Right lobe of liver (tissue), 6 donors: Measurements from ENCODE around the gene LDB3. TPM values are rescaled to one million over a fixed set of nuclear protein-coding genes. Genes with fewer than 3 reads are reported as not detected.

Experiments
- ATAC-seq, 4 donors: fragments of 200-7000 bp; cut with Tn5 transposase; one replicate each; pipeline ENCODE4 v1.9.1; 2020; ENCODE audit warnings: mild to moderate bottlenecking in 4 of 4, moderate library complexity in 4 of 4
- DNase-seq, 3 donors: peaks; one replicate each; pipeline ENCODE4 v3.0.0-alpha.2; 2020
- H3K27ac ChIP-seq, 3 donors: fragments of 200-600 bp; one replicate each; pipeline ENCODE4 v1.8.0; 2022
- H3K27me3 ChIP-seq, 2 donors: fragments of 200-600 bp; one replicate each; pipeline ENCODE4 v1.8.0; 2022
- H3K36me3 ChIP-seq, 4 donors: fragments of 200-600 bp; sonication (generic) in 1 of 4; one replicate each; pipeline versions ENCODE4 v1.5.1 to v1.8.0; 2017 to 2022; ENCODE audit warnings: control low read depth in 1 of 4
- H3K4me1 ChIP-seq, 4 donors: fragments of 200-600 bp; sonication (generic) in 1 of 4; one replicate each; pipeline versions ENCODE4 v1.5.1 to v1.8.0; 2017 to 2022; ENCODE audit warnings: control low read depth in 1 of 4
- H3K4me3 ChIP-seq, 3 donors: fragments of 200-600 bp; one replicate each; pipeline ENCODE4 v1.8.0; 2022
- H3K9me3 ChIP-seq, 4 donors: fragments of 200-600 bp; sonication (generic) in 1 of 4; one replicate each; pipeline versions ENCODE4 v1.5.1 to v1.8.0; 2017 to 2022; ENCODE audit warnings: control low read depth in 1 of 4
- CTCF ChIP-seq, 4 donors: fragments of 200-600 bp in 3 of 4; fragments of 450-650 bp in 1 of 4; IDR thresholded peaks; one replicate each; pipeline versions ENCODE4 v1.5.1 to v1.8.0; 2016 to 2022; ENCODE audit warnings: antibody characterized with exemption in 4 of 4, mild to moderate bottlenecking in 2 of 4
- POLR2A ChIP-seq: fragments of 450-650 bp; IDR thresholded peaks from one replicate; pipeline ENCODE4 v1.6.1; 2017; ENCODE audit warnings: antibody characterized with exemption, mild to moderate bottlenecking
- WGBS: methylation state at CpG from one replicate; pipeline ENCODE4 v1.1.6; 2018; ENCODE audit warnings: low coverage, low lambda C conversion rate; ENCODE audit not compliant: insufficient coverage; ENCODE audit errors: missing lambda C conversion rate; 5-methylcytosine and 5-hydroxymethylcytosine counted together
- intact Hi-C, 2 donors: fragments of 100-400 bp; cut with DNase I; formaldehyde crosslinking; loops; one replicate each; pipeline versions ENCODE4 v1.11.2 to v1.14.1; 2022
- total RNA-seq, 6 experiments: library from RNA; depleted of rRNA in 2 of 6; stranded (reverse); fragments of >200 nt in 2 of 6; fragmentation: NEBNext Ultra II Directional in 3 of 6; extraction: Animal tissue kit (Norgen Biotek cat#: 25700) in 3 of 6; gene quantifications; one replicate each; pipeline versions ENCODE4 v1.1.0 to v1.2.4, GENCODE V29; 2016 to 2023
- donor health status: DM: no; HTN: yes; CAD: no.
- donor health status: DM: no; HTN: no; CAD: no.
- donor health status: DM: no; HTN: no; CAD: no.
- donor health status: DM: no; HTN: yes; CAD: no.
- donor health status: DM: no; HTN: yes; CAD: no.

LDB3 gene
- total RNA-seq, 6 experiments from 2014 or later, result 0.07 to 0.29 (median 0.12) TPM

GRCh38 chr10:86711513-86712316 is 43.4 kb downstream of the LDB3 start:
- 4% methylated on average over 17 of the region's 82 CpGs for WGBS
- no peaks in the 10 kb centered on the region for H3K9me3 ChIP-seq
- H3K27me3 ChIP-seq, result no peaks in the 10 kb centered on the region
- H3K4me1 ChIP-seq, result no peaks in the 10 kb centered on the region
- ATAC-seq (peak; percentile 9 to 56 (median 36)), DNase-seq (peak in 2 of 3 donors; percentile 47 to 62)
- TF ChIP-seq POLR2A, result no peak
- no peak for TF ChIP-seq CTCF (IDR thresholded peaks at IDR 0.05)
- H3K36me3 ChIP-seq, result no peaks in the 10 kb centered on the region
- peak overlapping the region; percentile 80 to 93 (median 86) for H3K27ac ChIP-seq
- intact Hi-C loops, result no loop called here
- peak overlapping the region; percentile 78 to 79 (median 78) for H3K4me3 ChIP-seq

- DNase-seq, result no peak
- intact Hi-C loops, result no loop called here
- H3K4me1 ChIP-seq, result no peaks in the 10 kb centered on the region
- H3K36me3 ChIP-seq, result no peaks in the 10 kb centered on the region
- H3K9me3 ChIP-seq, result no peaks in the 10 kb centered on the region
- ATAC-seq, result no peak
- WGBS, result 62% methylated on average over 9 of the region's 9 CpGs
- peak overlapping the region in 1 of 3 donors; percentile 80 for H3K27ac ChIP-seq
- no peaks in the 10 kb centered on the region for H3K27me3 ChIP-seq
- TF ChIP-seq CTCF (IDR thresholded peaks at IDR 0.05) (no peak), POLR2A (no peak)
- H3K4me3 ChIP-seq, result peak overlapping the region; percentile 78 to 79 (median 78)
Measured at GRCh38 chr10:86712317-86712707, 44.0 kb downstream of the LDB3 start.

- TF ChIP-seq POLR2A, result no peak
- TF ChIP-seq CTCF (IDR thresholded peaks at IDR 0.05), result no peak
- Histone ChIP-seq H3K9me3 (no peaks in the 10 kb centered on the region), H3K27ac (no peak overlapping the region), H3K4me1 (no peaks in the 10 kb centered on the region), H3K36me3 (no peaks in the 10 kb centered on the region), H3K27me3 (no peaks in the 10 kb centered on the region), H3K4me3 (no peak overlapping the region)
- DNase-seq, result no peak
- 70% methylated on average over 3 of the region's 6 CpGs for WGBS
- intact Hi-C loops, result no loop called here
- ATAC-seq, result no peak
Measured at GRCh38 chr10:86715156-86715795, 47.0 kb downstream of the LDB3 start.

- no peaks in the 10 kb centered on the region for H3K36me3 ChIP-seq
- H3K4me3 ChIP-seq, result no peak overlapping the region
- no peak for ATAC-seq
- H3K27ac ChIP-seq, result no peak overlapping the region
- WGBS, result 0% methylated on average over 1 of the region's 5 CpGs
- no peaks in the 10 kb centered on the region for H3K4me1 ChIP-seq
- no peaks in the 10 kb centered on the region for H3K9me3 ChIP-seq
- TF ChIP-seq POLR2A (no peak), CTCF (IDR thresholded peaks at IDR 0.05) (no peak)
- intact Hi-C loops, result no loop called here
- no peaks in the 10 kb centered on the region for H3K27me3 ChIP-seq
- DNase-seq, result no peak
Measured at GRCh38 chr10:86715836-86716235, 47.5 kb downstream of the LDB3 start.
